HG02840 (cell line): ENCODE measurements around the gene HTR3A.

Experiments used
- ATAC-seq: cut with Tn5 transposase; IDR thresholded peaks from one replicate; pipeline ENCODE4 v1.9.1; 2021; ENCODE audit warnings: mild to moderate bottlenecking, moderate library complexity, moderate number of reproducible peaks; ENCODE audit not compliant: unreplicated experiment, low FRiP score

The HTR3A gene

DNA sequence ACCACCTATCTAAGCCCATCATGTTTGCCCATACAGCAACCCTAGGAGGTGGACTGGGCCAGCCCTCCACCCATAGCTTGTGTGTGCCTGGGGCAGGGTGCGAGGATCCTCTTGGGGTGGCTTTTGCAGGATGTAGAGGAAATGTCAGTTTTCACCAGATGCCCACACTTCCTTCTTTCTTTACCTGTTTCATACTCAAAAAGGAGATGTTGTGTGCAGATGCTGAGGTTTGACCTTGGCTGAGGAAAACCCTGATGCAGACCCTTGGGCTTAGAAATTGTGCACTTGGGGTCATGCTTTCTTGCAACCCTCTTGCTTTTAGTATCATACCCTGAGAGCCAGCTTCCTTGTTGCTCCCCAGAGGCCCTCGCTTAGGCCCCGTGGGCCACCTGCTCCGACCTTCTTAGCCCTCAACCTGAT, 2.2 kb downstream of the HTR3A start:
- no peak for ATAC-seq

DNA sequence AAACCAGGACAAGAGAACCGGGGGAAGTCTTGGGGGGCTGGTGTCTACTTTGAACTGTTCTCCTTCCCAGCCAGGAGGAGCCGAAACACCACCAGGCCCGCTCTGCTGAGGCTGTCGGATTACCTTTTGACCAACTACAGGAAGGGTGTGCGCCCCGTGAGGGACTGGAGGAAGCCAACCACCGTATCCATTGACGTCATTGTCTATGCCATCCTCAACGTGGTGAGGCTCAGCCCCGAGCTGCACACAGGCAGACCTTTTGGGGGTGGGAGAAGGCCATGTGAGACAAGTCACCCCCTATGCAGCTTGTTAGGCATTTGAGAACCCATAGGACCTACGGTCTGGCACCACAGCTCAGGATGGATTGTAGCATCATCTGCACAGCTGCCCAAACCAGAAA, 2.8 kb downstream of the HTR3A start:
- ATAC-seq, result no peak

DNA sequence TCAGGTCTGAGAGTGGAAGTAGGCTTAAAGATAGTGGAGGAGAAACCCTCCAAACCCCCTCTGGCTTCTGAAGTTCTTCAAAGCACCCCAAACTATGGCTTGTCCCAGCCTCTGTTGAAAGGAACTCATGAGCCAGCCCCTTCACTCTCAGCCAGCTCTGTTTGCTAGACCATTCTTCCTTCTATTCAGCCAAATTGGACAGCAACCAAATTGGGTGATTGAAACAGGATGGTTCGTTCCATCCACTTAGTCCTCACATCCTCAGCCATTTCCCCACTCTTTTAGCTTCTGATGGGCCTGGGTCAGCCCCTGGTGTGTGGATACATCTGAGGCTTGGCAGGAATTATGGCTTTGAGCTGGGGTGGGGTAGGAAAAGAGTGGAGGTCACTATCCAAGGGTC, 4.5 kb downstream of the HTR3A start:
- no peak for ATAC-seq

- ATAC-seq, result no peak
Observed at GRCh38 chr11:113980785-113981184, 5.9 kb downstream of the HTR3A start.

DNA sequence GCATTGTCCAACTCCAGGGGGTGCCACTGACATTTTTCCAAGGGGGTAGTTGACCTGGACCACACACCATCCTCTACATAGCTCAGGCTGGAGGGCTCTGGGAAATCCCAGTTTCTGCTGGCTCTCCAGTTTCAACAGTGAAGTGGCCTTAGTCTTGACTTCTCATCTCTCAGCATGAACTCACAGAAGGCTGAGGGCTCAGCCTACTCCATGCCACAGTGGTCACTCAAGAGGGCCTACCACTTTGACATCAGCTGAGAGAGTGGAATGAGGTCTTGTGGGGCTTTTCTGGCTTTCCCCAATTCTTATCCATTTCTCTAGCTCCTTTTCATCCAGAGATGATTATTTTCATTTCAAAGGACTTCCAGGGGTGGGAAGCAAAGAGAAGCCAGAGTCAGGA, 7.4 kb downstream of the HTR3A start:
- no peak for ATAC-seq

DNA sequence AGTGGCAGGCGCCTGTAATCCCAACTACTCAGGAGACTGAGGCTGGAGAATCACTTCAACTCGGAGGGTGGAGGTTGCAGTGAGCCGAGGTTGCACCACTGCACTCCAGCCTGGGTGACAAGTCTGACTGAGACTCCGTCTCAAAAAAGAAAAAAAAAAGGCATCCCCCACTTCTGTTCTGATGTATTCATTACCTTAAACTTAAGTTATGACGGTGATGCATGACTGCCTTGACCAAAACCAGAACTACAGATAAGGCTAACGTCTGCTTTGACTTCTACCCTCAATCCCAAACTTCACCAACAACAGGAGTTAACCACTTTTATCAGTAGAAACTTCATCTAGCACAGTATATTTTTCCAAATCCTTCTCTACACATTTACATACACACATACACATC, 9.9 kb downstream of the HTR3A start:
- ATAC-seq, result no peak

- ATAC-seq, result no peak
Observed at GRCh38 chr11:113985906-113986305, 11.0 kb downstream of the HTR3A start.

- no peak for ATAC-seq
Observed at GRCh38 chr11:113986351-113987140, 11.6 kb downstream of the HTR3A start.

DNA sequence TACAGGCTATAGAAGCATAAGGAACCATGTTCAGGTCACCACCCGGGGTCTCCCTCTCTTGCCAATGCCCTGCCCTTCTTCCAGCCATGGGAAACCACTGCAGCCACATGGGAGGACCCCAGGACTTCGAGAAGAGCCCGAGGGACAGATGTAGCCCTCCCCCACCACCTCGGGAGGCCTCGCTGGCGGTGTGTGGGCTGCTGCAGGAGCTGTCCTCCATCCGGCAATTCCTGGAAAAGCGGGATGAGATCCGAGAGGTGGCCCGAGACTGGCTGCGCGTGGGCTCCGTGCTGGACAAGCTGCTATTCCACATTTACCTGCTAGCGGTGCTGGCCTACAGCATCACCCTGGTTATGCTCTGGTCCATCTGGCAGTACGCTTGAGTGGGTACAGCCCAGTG, 14.5 kb downstream of the HTR3A start:
- ATAC-seq, result no peak

DNA sequence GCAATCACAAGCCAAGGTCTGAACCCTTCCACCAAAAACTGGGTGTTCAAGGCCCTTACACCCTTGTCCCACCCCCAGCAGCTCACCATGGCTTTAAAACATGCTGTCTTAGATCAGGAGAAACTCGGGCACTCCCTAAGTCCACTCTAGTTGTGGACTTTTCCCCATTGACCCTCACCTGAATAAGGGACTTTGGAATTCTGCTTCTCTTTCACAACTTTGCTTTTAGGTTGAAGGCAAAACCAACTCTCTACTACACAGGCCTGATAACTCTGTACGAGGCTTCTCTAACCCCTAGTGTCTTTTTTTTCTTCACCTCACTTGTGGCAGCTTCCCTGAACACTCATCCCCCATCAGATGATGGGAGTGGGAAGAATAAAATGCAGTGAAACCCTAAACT, 15.0 kb downstream of the HTR3A start:
- no peak for ATAC-seq

DNA sequence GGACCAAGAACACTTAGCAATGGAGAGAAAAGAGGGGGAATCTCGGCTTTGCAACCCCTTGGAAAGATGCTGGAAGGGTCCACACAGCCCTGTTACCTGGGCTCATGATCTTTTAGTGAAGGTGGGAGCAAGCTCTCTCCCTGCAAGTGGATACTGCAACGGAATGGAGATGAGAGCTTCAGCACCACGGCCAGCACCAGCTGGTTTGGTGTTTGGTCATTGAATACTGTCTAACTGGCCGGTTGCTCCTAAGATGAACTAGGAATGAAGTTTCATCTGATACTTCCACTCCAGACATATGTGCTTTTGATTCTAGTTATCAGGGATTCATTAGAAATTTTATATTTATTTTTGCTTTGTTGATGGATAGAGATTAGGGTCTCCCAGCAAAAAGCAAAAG, 16.3 kb downstream of the HTR3A start:
- no peak for ATAC-seq

GRCh38 chr11:113991718-113992458, 17.0 kb downstream of the HTR3A start:
- ATAC-seq, result no peak

DNA sequence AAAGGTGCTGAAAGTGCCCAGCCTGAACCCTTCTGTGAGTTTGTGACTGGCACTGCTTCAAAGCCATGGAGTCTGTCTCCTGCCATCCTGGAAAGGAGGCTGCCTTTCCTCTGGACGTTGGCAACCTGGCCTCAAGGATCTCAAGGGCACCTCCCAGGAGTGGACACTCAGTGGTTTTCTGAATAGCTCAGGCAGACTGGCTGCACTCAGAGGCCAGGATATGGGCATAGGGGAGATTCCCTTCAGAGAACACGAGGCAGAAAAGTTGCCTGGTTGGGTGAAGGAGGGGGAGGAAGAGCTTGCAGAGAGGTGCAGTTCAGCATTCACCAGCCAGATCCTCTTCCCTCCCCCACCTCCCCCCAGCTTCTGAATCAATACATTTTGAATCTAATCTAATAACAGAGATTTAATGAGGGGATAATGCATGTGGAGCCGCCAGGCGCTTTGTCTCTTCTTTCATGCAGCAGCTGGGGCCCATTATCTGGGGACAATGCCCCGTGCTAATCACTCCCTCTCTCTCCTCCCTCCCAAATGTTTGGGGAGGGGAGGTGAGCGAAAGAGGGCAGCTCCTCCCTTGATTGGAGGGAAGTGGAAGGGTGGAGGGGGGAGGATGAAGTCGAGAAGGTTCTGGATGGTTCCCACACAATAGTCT, 17.7 kb downstream of the HTR3A start:
- ATAC-seq, result no peak

DNA sequence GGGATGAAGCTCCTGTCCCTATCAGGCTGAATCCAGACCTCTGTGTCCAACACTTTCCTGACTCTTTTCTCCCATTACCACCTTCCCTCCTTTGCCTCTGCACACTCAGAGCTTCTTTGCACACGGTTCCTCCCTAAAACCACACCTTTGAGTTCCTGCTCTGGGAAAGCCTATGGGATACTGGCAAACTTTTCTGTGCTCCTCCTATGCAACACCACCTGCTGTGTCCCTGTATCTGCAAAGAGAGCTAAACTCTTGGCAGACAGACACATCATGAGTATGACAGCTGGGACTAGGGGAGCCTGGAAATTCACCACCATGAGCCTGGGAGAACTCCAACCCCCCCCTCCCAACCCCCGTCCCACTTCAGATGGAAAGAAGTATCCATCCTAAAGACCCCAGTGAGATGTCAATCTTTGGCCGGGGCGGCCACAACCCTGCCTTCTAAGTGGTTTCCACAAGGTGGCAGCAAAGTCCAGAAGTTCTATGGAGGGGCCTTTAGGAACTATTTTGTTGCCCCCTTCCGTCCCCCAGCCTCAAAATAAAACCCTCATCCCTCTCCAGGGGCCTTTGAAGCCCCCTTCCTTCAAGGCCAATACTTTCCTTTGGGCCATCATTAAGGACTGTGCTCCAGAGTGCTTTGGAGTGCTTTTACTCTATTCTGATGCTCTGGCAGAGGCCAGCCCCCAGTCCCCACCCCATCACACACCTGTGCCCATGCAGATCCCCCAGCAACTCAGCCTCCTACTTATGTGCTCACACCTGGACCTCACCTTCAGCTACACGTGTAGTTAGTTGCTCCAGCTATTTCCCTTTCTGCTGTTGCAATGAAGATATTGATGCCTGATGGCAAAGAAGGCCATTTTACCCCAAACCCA, 19.4 kb downstream of the HTR3A start:
- no peak for ATAC-seq

DNA sequence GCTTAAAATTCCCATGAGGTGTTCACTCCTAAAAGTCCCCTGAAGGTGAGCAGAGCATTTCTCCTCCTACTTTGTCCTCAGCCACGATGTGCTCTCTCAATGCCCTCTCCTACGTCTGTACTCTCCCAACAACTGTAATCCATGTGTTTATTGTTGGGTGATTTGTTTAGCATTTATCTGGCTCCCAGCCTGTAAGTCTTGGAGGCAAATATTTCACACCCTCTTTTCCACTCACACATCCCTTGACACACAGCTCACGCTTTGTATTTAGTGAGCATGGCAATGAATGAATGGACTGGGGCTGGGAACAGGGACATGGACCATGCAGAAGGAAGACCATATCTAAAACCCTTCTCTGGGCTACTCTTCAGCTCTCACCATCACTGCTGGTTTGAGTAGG, 22.6 kb downstream of the HTR3A start:
- no peak for ATAC-seq

GRCh38 chr11:113998574-113998973, 23.7 kb downstream of the HTR3A start:
- ATAC-seq, result no peak

DNA sequence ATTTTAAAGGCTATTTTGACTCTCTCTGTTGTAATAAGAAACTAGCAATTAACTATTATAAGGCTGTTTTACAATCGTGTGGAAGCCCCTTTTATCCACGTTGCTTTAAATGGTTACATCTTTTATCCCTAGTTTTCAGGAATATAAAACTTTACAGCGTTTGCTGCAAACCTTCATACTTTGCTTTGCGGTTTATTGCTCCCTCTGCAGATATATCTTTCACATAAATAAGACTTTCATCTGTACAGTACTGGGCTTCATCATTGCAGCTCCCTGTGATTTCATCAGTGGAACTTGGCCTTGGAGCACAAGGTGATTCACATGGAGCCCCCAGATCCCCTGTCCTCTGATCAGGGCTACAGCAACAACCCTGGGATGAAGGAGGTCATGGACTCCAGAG, 25.6 kb downstream of the HTR3A start:
- no peak for ATAC-seq

DNA sequence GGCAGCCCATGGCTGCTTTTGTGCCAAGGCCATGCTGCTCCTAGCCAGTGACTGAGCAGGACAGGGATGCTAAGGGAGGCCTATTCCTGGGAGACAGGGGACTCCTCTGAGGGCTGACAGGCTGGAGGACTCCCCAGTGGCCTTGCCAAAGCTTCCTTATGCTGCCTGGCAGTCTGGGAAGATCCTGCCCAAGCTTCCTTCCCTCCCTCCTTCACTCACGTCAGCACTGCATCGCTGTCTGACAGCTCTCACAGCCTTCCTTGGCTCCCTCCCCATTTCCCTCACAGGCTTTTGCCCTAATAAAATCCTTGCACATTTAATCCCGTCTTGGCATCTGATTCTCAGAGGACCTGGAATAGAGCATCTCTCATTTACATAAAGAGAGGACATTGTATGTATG, 26.5 kb downstream of the HTR3A start:
- ATAC-seq, result no peak

GRCh38 chr11:114008331-114008730, 33.4 kb downstream of the HTR3A start:
- ATAC-seq, result no peak

GRCh38 chr11:114010931-114011330, 36.0 kb downstream of the HTR3A start:
- no peak for ATAC-seq

DNA sequence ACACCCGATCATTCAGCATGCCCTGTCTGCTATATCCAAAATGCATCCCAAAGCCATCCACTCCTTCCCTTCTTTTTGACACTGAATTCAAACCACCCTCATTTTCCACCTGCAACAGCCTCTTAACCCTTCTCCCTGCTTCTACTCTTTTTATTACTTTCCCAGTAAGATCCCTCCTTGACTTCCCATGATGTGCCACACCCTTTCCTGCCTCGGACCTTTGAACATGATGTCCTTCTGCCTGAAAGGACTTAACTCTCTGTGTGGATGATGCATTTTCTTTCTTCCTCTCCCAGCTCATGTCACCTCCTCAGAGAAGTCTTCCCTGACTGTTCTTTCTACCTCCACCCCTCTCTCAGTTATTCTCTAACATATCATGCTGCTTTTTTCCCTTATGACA, 36.5 kb downstream of the HTR3A start:
- no peak for ATAC-seq
